Measurements from ENCODE around the gene PLSCR4. TPM values are rescaled to one million over a fixed set of nuclear protein-coding genes. Genes with fewer than 3 reads are reported as not detected.

Gene PLSCR4
- total RNA-seq, 3 donors from 2014 or later, result 62.2 to 85.5 (median 70.5) TPM

GRCh38 chr3:146217324-146217723, 33.6 kb downstream of the PLSCR4 start:
- TF ChIP-seq POLR2A (IDR thresholded peaks at IDR 0.05), result no peak
- no peak for TF ChIP-seq CTCF (IDR thresholded peaks at IDR 0.05)
- no peak for TF ChIP-seq POLR2AphosphoS5 (IDR thresholded peaks at IDR 0.05)
- Histone ChIP-seq H3K4me1 (no peaks in the 10 kb centered on the region), H3K27me3 (no peaks in the 10 kb centered on the region), H3K36me3 (no peaks in the 10 kb centered on the region), H3K9me3 (no peaks in the 10 kb centered on the region), H3K27ac (no peak overlapping the region), H3K4me3 (no peak overlapping the region)
- DNase-seq (ENCODE audit: low spot score in 2 of 2), result no peak
- intact Hi-C loops (cut with DNase I; ENCODE audit: low total_unique reads), result no loop called here

- no peak for DNase-seq (ENCODE audit: low spot score in 2 of 2)
- intact Hi-C loops (cut with DNase I; ENCODE audit: low total_unique reads), result no loop called here
- Histone ChIP-seq H3K4me3 (no peak overlapping the region), H3K4me1 (no peaks in the 10 kb centered on the region), H3K36me3 (no peaks in the 10 kb centered on the region), H3K27me3 (no peaks in the 10 kb centered on the region), H3K9me3 (no peaks in the 10 kb centered on the region), H3K27ac (no peak overlapping the region)
- no peak for TF ChIP-seq POLR2AphosphoS5 (IDR thresholded peaks at IDR 0.05)
- TF ChIP-seq POLR2A (IDR thresholded peaks at IDR 0.05), result no peak
- no peak for TF ChIP-seq CTCF (IDR thresholded peaks at IDR 0.05)
These were observed 36.4 kb downstream of the PLSCR4 start for GRCh38 chr3:146214493-146214892.

GRCh38 chr3:146209371-146209770, 41.5 kb downstream of the PLSCR4 start:
- intact Hi-C loops (cut with DNase I; ENCODE audit: low total_unique reads), result no loop called here
- DNase-seq (ENCODE audit: low spot score in 2 of 2), result no peak
- no peaks in the 10 kb centered on the region for H3K36me3 ChIP-seq
- no peaks in the 10 kb centered on the region for H3K9me3 ChIP-seq
- H3K27me3 ChIP-seq, result no peaks in the 10 kb centered on the region
- H3K4me3 ChIP-seq, result no peak overlapping the region
- TF ChIP-seq POLR2AphosphoS5 (IDR thresholded peaks at IDR 0.05) (no peak), CTCF (IDR thresholded peaks at IDR 0.05) (no peak), POLR2A (IDR thresholded peaks at IDR 0.05) (no peak)
- H3K27ac ChIP-seq, result no peak overlapping the region
- no peaks in the 10 kb centered on the region for H3K4me1 ChIP-seq

GRCh38 chr3:146203776-146204175, 47.1 kb downstream of the PLSCR4 start:
- intact Hi-C loops (cut with DNase I; ENCODE audit: low total_unique reads), result no loop called here
- no peaks in the 10 kb centered on the region for H3K4me1 ChIP-seq

More at GRCh38 chr3:146203776-146204175, 47.1 kb downstream of the PLSCR4 start:
- Histone ChIP-seq H3K27me3 (no peaks in the 10 kb centered on the region), H3K9me3 (no peaks in the 10 kb centered on the region), H3K4me3 (no peak overlapping the region), H3K27ac (no peak overlapping the region), H3K36me3 (peaks cover 6% of the 10 kb centered on the region)
- TF ChIP-seq POLR2A (IDR thresholded peaks at IDR 0.05), result no peak
- TF ChIP-seq CTCF (IDR thresholded peaks at IDR 0.05), result no peak
- TF ChIP-seq POLR2AphosphoS5 (IDR thresholded peaks at IDR 0.05), result no peak
- no peak for DNase-seq (ENCODE audit: low spot score in 2 of 2)
